Neural cell (in vitro differentiated cells): ENCODE results near the gene TMEM128. TPM values are rescaled to one million over a fixed set of nuclear protein-coding genes. Genes with fewer than 3 reads are reported as not detected.

Experiments used
- H2AFZ ChIP-seq: fragments of 200-600, 300-800 bp; sonication (generic), shearing (Covaris generic); 2 replicates; pipeline ENCODE4 v1.6.0; 2014; ENCODE audit warnings: low read depth, mild to moderate bottlenecking, antibody characterized with exemption, low read length, moderate library complexity
- H3F3A ChIP-seq: fragments of 200-600 bp; shearing (Covaris generic); 2 replicates; pipeline ENCODE4 v1.6.1; 2016; ENCODE audit warnings: mild to moderate bottlenecking, moderate library complexity, mixed read lengths, antibody characterized with exemption, low read length; ENCODE audit not compliant: insufficient read depth, poor library complexity, severe bottlenecking
- H3K27ac ChIP-seq: fragments of 200-600, 300-800 bp; sonication (generic), shearing (Covaris generic); 2 replicates; pipeline ENCODE4 v1.5.1; 2014; ENCODE audit warnings: mild to moderate bottlenecking, low read length, moderate library complexity
- H3K27me3 ChIP-seq: fragments of 300-800, 200-600 bp; sonication (generic), shearing (Covaris generic); 2 replicates; pipeline ENCODE4 v1.6.0; 2014; ENCODE audit warnings: mild to moderate bottlenecking, low read depth, low read length, moderate library complexity; ENCODE audit not compliant: insufficient read depth
- H3K36me3 ChIP-seq: fragments of 300-800, 200-600 bp; sonication (generic), shearing (Covaris generic); 2 replicates; pipeline ENCODE4 v1.5.1; 2014; ENCODE audit warnings: mild to moderate bottlenecking, antibody characterized with exemption, low read length, moderate library complexity; ENCODE audit not compliant: insufficient read depth
- H3K4me2 ChIP-seq: fragments of 300-800, 200-600 bp; sonication (generic), shearing (Covaris generic); 2 replicates; pipeline ENCODE4 v1.6.0; 2014; ENCODE audit warnings: mild to moderate bottlenecking, low read length
- H3K4me3 ChIP-seq: fragments of 300-800, 200-600 bp; sonication (generic), shearing (Covaris generic); 2 replicates; pipeline ENCODE4 v1.5.1; 2014; ENCODE audit warnings: mild to moderate bottlenecking, low read length, moderate library complexity
- H3K79me2 ChIP-seq: fragments of 200-600 bp; shearing (Covaris generic); replicated peaks from 2 replicates; pipeline ENCODE4 v1.6.0; 2014; ENCODE audit warnings: mild to moderate bottlenecking, low read length, moderate library complexity; ENCODE audit not compliant: insufficient read depth
- H3K9ac ChIP-seq: fragments of 300-800, 200-600 bp; sonication (generic), shearing (Covaris generic); 2 replicates; pipeline ENCODE4 v1.6.1; 2016; ENCODE audit warnings: mild to moderate bottlenecking, low read length, mixed read lengths
- H3K9me2 ChIP-seq: fragments of 200-600 bp; shearing (Covaris generic); 2 replicates; pipeline ENCODE4 v1.6.1; 2016; ENCODE audit warnings: mild to moderate bottlenecking, low read length, mixed read lengths; ENCODE audit not compliant: insufficient read depth
- H3K9me3 ChIP-seq: fragments of 200-600, 300-800 bp; sonication (generic), shearing (Covaris generic); 2 replicates; pipeline ENCODE4 v1.6.1; 2016; ENCODE audit warnings: mild to moderate bottlenecking, mixed run types, low read length, moderate library complexity, mixed read lengths
- H4K20me1 ChIP-seq: fragments of 200-600 bp; shearing (Covaris generic); 2 replicates; pipeline ENCODE4 v1.6.1; 2016; ENCODE audit warnings: mild to moderate bottlenecking, mixed run types; ENCODE audit not compliant: insufficient read depth
- CTCF ChIP-seq: fragments of 450-650 bp; IDR thresholded peaks from 2 replicates; pipeline ENCODE4 v1.5.1; 2014; ENCODE audit warnings: antibody characterized with exemption, mild to moderate bottlenecking, moderate library complexity; ENCODE audit not compliant: poor library complexity, severe bottlenecking
- EP300 ChIP-seq: fragments of 450-650 bp; conservative IDR thresholded peaks from 2 replicates; pipeline ENCODE4 v1.6.1; 2014; ENCODE audit warnings: antibody characterized with exemption, mild to moderate bottlenecking, moderate library complexity; ENCODE audit not compliant: poor library complexity, severe bottlenecking
- EZH2 ChIP-seq: fragments of 200-600, 300-800 bp; shearing (Covaris generic), sonication (generic); IDR thresholded peaks from 2 replicates; pipeline ENCODE4 v1.6.1; 2014; ENCODE audit warnings: antibody characterized with exemption, low read length, borderline replicate concordance, mild to moderate bottlenecking; ENCODE audit not compliant: insufficient read depth, poor library complexity, severe bottlenecking
- MXI1 ChIP-seq: fragments of 450-650 bp; conservative IDR thresholded peaks from 2 replicates; pipeline ENCODE4 v1.6.1; 2014; ENCODE audit warnings: antibody characterized with exemption, mild to moderate bottlenecking; ENCODE audit not compliant: poor library complexity, severe bottlenecking
- POLR2AphosphoS5 ChIP-seq: IDR thresholded peaks from 2 replicates; pipeline ENCODE4 v1.6.1; 2012
- RAD21 ChIP-seq: fragments of 450-650 bp; conservative IDR thresholded peaks from 2 replicates; pipeline ENCODE4 v1.6.1; 2014; ENCODE audit warnings: antibody characterized with exemption, mild to moderate bottlenecking, moderate library complexity
- REST ChIP-seq: IDR thresholded peaks from 2 replicates; pipeline ENCODE4 v1.6.1; 2012; ENCODE audit warnings: borderline replicate concordance
- SMC3 ChIP-seq: fragments of 450-650 bp; conservative IDR thresholded peaks from 2 replicates; pipeline ENCODE4 v1.6.1; 2014; ENCODE audit warnings: antibody characterized with exemption, mild to moderate bottlenecking, moderate library complexity; ENCODE audit not compliant: poor library complexity
- TAF1 ChIP-seq: IDR thresholded peaks from 2 replicates; pipeline ENCODE4 v1.6.1; 2012; ENCODE audit warnings: low read depth
- polyA minus RNA-seq: library from RNA; depleted of rRNA, polyadenylated mRNA; stranded (reverse); fragments of >200 nt; gene quantifications from 2 replicates; pipeline ENCODE4 v1.2.3, GENCODE V29; 2014
- polyA plus RNA-seq: library from polyadenylated mRNA; depleted of rRNA; stranded (reverse); fragments of >200 nt; gene quantifications from 2 replicates; pipeline ENCODE4 v1.2.3, GENCODE V29; 2014

The TMEM128 gene
- polyA plus RNA-seq, result 82.3 and 93.6 TPM in 2 replicates
- 44.9 and 47.0 TPM in 2 replicates for polyA minus RNA-seq

GRCh38 chr4:4248029-4248884 is at the start of gene TMEM128:
TMEM128 (minus strand) TSS chr4:4248223; CDS start chr4:4248202, 21 bp downstream.
- H3F3A ChIP-seq, result no peaks in the 10 kb centered on the region

More at GRCh38 chr4:4248029-4248884, at the start of gene TMEM128:
- no peaks in the 10 kb centered on the region for H3K36me3 ChIP-seq
- peak within 1 kb of the TSS; percentile 98 for H3K4me2 ChIP-seq
- no peaks in the 10 kb centered on the region for H3K9me3 ChIP-seq
- peak within 1 kb of the TSS; percentile 93 for H3K9ac ChIP-seq
- peak within 1 kb of the TSS; percentile 89 for H3K27ac ChIP-seq
- peak within 1 kb of the TSS; percentile 90 for H3K4me3 ChIP-seq
- no peaks in the 10 kb centered on the region for H4K20me1 ChIP-seq
- H2AFZ ChIP-seq, result peak within 1 kb of the TSS; percentile 92
- H3K9me2 ChIP-seq, result no peaks in the 10 kb centered on the region
- no peaks in the 10 kb centered on the region for H3K27me3 ChIP-seq
- TF ChIP-seq POLR2AphosphoS5 (peak; percentile 98), EP300 (peak; percentile 50), EZH2 (no peak), CTCF (peak; percentile 46), MXI1 (peak; percentile 76), RAD21 (peak; percentile 31), REST (peak; percentile 82), SMC3 (no peak), TAF1 (peak; percentile 84)
- H3K79me2 ChIP-seq, result peaks cover 11% of the 10 kb centered on the region
